Progenitor cell of endocrine pancreas (in vitro differentiated cells): ENCODE measurements around the gene DEFB125. TPM values are rescaled to one million over a fixed set of nuclear protein-coding genes. Genes with fewer than 3 reads are reported as not detected.
"Not testable (repeated sequence)": the region's sequence is repeated elsewhere in the genome, so short reads cannot be mapped to it uniquely, and the experiment has no call there.

Source experiments
- DNase-seq: peaks from one replicate; pipeline ENCODE4 v3.0.0; 2021; ENCODE audit warnings: low spot score; ENCODE audit not compliant: unreplicated experiment
- H3K27ac Mint-ChIP-seq: 2 replicates; pipeline ENCODE4 v1.8.0; 2021; ENCODE audit warnings: mild to moderate bottlenecking, moderate library complexity, mixed read lengths
- H3K27me3 Mint-ChIP-seq: 2 replicates; pipeline ENCODE4 v1.8.0; 2021; ENCODE audit warnings: mixed read lengths
- H3K36me3 Mint-ChIP-seq: 2 replicates; pipeline ENCODE4 v1.8.0; 2022; ENCODE audit warnings: mixed read lengths; ENCODE audit not compliant: insufficient read depth
- H3K4me1 Mint-ChIP-seq: 2 replicates; pipeline ENCODE4 v1.8.0; 2021; ENCODE audit warnings: low read depth, mixed read lengths
- H3K4me3 Mint-ChIP-seq: 2 replicates; pipeline ENCODE4 v1.8.0; 2021; ENCODE audit warnings: low read depth, mild to moderate bottlenecking, moderate library complexity, mixed read lengths
- H3K9me3 Mint-ChIP-seq: 2 replicates; pipeline ENCODE4 v1.8.0; 2021; ENCODE audit warnings: low read depth, mixed read lengths
- total RNA-seq: library from RNA; stranded (reverse); gene quantifications from 2 replicates; pipeline ENCODE4 v1.2.1, GENCODE V29; 2021
- TF ChIP-seq, protein P1 (sequence below): fragments of 200-600 bp; sonication (generic); IDR thresholded peaks from one replicate; pipeline ENCODE4 v1.5.0; 2021; ENCODE audit warnings: antibody characterized with exemption, mild to moderate bottlenecking; ENCODE audit not compliant: unreplicated experiment

The DEFB125 gene
- total RNA-seq, 1 donor from 2014 or later = not detected

- Mint-ChIP-seq H3K9me3 (no peaks in the 10 kb centered on the region), H3K27me3 (peaks cover 8% of the 10 kb centered on the region), H3K36me3 (no peaks in the 10 kb centered on the region)
Observed at GRCh38 chr20:103456-103855, 16.0 kb downstream of the DEFB125 start.

GRCh38 chr20:112396-112795 lies 24.9 kb downstream of the DEFB125 start:
- Mint-ChIP-seq H3K27me3 (no peaks in the 10 kb centered on the region), H3K27ac (no peak overlapping the region), H3K9me3 (peaks cover 6% of the 10 kb centered on the region), H3K4me3 (no peak overlapping the region), H3K36me3 (no peaks in the 10 kb centered on the region), H3K4me1 (no peaks in the 10 kb centered on the region)
- TF ChIP-seq, protein P1, sequence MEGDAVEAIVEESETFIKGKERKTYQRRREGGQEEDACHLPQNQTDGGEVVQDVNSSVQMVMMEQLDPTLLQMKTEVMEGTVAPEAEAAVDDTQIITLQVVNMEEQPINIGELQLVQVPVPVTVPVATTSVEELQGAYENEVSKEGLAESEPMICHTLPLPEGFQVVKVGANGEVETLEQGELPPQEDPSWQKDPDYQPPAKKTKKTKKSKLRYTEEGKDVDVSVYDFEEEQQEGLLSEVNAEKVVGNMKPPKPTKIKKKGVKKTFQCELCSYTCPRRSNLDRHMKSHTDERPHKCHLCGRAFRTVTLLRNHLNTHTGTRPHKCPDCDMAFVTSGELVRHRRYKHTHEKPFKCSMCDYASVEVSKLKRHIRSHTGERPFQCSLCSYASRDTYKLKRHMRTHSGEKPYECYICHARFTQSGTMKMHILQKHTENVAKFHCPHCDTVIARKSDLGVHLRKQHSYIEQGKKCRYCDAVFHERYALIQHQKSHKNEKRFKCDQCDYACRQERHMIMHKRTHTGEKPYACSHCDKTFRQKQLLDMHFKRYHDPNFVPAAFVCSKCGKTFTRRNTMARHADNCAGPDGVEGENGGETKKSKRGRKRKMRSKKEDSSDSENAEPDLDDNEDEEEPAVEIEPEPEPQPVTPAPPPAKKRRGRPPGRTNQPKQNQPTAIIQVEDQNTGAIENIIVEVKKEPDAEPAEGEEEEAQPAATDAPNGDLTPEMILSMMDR = no peak
- no peak for DNase-seq

More at GRCh38 chr20:103456-103855, 16.0 kb downstream of the DEFB125 start:
- no peak overlapping the region for H3K4me3 Mint-ChIP-seq
- DNase-seq = no peak
- H3K27ac Mint-ChIP-seq = no peak overlapping the region
- no peaks in the 10 kb centered on the region for H3K4me1 Mint-ChIP-seq
- TF ChIP-seq, protein P1 = no peak

DNA sequence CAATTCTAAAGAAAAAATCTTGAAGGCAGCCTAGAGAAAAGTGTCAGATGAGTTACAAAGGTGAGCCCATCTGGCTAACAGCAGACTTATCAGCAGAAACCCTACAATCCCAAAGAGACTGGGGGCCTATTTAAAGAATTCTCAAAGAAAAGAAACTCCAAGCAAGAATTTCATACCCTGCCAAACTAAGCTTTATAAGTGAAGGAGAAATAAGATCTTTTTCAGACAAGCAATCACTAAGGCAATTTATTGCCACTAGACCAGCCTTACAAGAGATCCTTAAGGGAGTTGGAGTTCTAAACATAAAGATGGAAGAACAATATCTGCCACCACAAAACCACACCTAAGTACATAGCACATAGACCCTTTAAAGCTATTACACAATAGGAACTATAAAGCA lies 30.0 kb downstream of the DEFB125 start:
- Mint-ChIP-seq H3K4me3 (no peak overlapping the region), H3K27ac (no peak overlapping the region), H3K9me3 (peaks cover 5% of the 10 kb centered on the region), H3K27me3 (peaks cover 4% of the 10 kb centered on the region), H3K4me1 (no peaks in the 10 kb centered on the region), H3K36me3 (no peaks in the 10 kb centered on the region)
- TF ChIP-seq, protein P1 = no peak
- no peak for DNase-seq

DNA sequence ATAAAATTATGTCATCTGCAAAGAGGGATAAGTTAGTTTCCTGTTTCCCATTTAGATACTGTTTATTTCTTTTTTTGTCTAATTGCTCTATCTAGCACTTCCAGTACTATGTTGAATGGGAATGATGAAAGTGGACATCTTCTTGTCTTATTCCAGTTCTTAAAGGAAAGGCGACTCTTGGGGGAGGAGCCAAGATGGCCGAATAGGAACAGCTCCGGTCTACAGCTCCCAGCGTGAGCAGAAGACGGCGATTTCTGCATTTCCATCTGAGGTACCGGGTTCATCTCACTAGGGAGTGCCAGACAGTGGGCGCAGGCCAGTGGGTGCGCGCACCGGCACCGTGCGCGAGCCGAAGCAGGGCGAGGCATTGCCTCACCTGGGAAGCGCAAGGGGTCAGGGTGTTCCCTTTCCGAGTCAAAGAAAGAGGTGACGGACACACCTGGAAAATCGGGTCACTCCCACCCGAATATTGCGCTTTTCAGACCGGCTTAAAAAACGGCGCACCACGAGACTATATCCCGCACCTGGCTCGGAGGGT lies 42.4 kb downstream of the DEFB125 start:
- H3K36me3 Mint-ChIP-seq, H3K9me3 Mint-ChIP-seq, H3K4me1 Mint-ChIP-seq, H3K27me3 Mint-ChIP-seq, DNase-seq: not testable (repeated sequence)
- Mint-ChIP-seq H3K4me3 (peak overlapping the region; percentile 55), H3K27ac (peak overlapping the region; percentile 41)

GRCh38 chr20:137668-138490 lies 50.4 kb downstream of the DEFB125 start:
- Mint-ChIP-seq H3K4me3 (no peak overlapping the region), H3K27me3 (peaks cover 12% of the 10 kb centered on the region), H3K27ac (no peak overlapping the region), H3K36me3 (no peaks in the 10 kb centered on the region), H3K9me3 (peaks cover 20% of the 10 kb centered on the region), H3K4me1 (no peaks in the 10 kb centered on the region)
- no peak for DNase-seq
- TF ChIP-seq, protein P1 = no peak
